Choroid plexus epithelial cell (primary cell): ENCODE data around the gene CRYZL1.
"Not testable (repeated sequence)": the region's sequence is repeated elsewhere in the genome, so short reads cannot be mapped to it uniquely, and the experiment has no call there.

Experiments
- DNase-seq: peaks from one replicate; pipeline ENCODE4 v3.0.0-alpha.2; 2010; ENCODE audit warnings: low read depth
- H3K4me3 ChIP-seq: 2 replicates; pipeline ENCODE4 v1.5.1; 2011; ENCODE audit warnings: low read depth, mild to moderate bottlenecking, control low read depth, low read length, moderate library complexity
- CTCF ChIP-seq: conservative IDR thresholded peaks from 2 replicates; pipeline ENCODE4 v1.5.1; 2011; ENCODE audit warnings: low read depth, mild to moderate bottlenecking, control low read depth, inconsistent platforms, low read length, moderate library complexity

Gene CRYZL1

GRCh38 chr21:33578214-33578613 lies 63.3 kb downstream of the CRYZL1 start:
- H3K4me3 ChIP-seq: no peak overlapping the region
- no peak for TF ChIP-seq CTCF
- DNase-seq: peak; percentile 59

GRCh38 chr21:33576741-33577141 lies 64.8 kb downstream of the CRYZL1 start:
- DNase-seq: not testable (repeated sequence)

GRCh38 chr21:33572350-33572749 lies 69.2 kb downstream of the CRYZL1 start:
- peak; percentile 62 for DNase-seq
- TF ChIP-seq CTCF: no peak
- H3K4me3 ChIP-seq: no peak overlapping the region

More at GRCh38 chr21:33576741-33577141, 64.8 kb downstream of the CRYZL1 start:
- H3K4me3 ChIP-seq: not testable (repeated sequence)

- no peak for TF ChIP-seq CTCF
- no peak for DNase-seq
Observed at GRCh38 chr21:33569991-33570390, 71.5 kb downstream of the CRYZL1 start.

GRCh38 chr21:33568448-33568847 lies 73.1 kb downstream of the CRYZL1 start:
- H3K4me3 ChIP-seq: no peak overlapping the region
- DNase-seq: no peak
- TF ChIP-seq CTCF: no peak

More at GRCh38 chr21:33569991-33570390, 71.5 kb downstream of the CRYZL1 start:
- H3K4me3 ChIP-seq: no peak overlapping the region

GRCh38 chr21:33567914-33568313 lies 73.6 kb downstream of the CRYZL1 start:
- no peak for DNase-seq
- H3K4me3 ChIP-seq: no peak overlapping the region
- no peak for TF ChIP-seq CTCF

GRCh38 chr21:33566514-33566913 lies 75.0 kb downstream of the CRYZL1 start:
- no peak for TF ChIP-seq CTCF
- no peak for DNase-seq
- H3K4me3 ChIP-seq: no peak overlapping the region

GRCh38 chr21:33562389-33562788 lies 79.2 kb downstream of the CRYZL1 start:
- no peak overlapping the region for H3K4me3 ChIP-seq
- no peak for DNase-seq
- no peak for TF ChIP-seq CTCF
